ENCODE results near the gene BRAT1.
A peak's percentile ranks its signal among the peaks of the same experiment; 100 is the strongest.
"Not testable (repeated sequence)": the region's sequence is repeated elsewhere in the genome, so short reads cannot be mapped to it uniquely, and the experiment has no call there.

The BRAT1 gene

GRCh38 chr7:2583798-2584580, 28.7 kb upstream of the BRAT1 start:
- DNase-seq: no peak

- no peak for DNase-seq
These were observed 26.8 kb upstream of the BRAT1 start for GRCh38 chr7:2582006-2582735.

- DNase-seq: no peak
These were observed 25.3 kb upstream of the BRAT1 start for GRCh38 chr7:2580636-2581035.

- DNase-seq: no peak
These were observed 22.8 kb upstream of the BRAT1 start for GRCh38 chr7:2577914-2578680.

- no peak for DNase-seq
These were observed 21.6 kb upstream of the BRAT1 start for GRCh38 chr7:2576742-2577491.

GRCh38 chr7:2575733-2576340, 20.5 kb upstream of the BRAT1 start:
- DNase-seq: no peak

- no peak for DNase-seq
These were observed 19.9 kb upstream of the BRAT1 start for GRCh38 chr7:2575046-2575732.

- no peak for DNase-seq
These were observed 18.4 kb upstream of the BRAT1 start for GRCh38 chr7:2573761-2574160.

- peak; percentile 48 for DNase-seq
These were observed 16.9 kb upstream of the BRAT1 start for GRCh38 chr7:2572101-2572842.

- DNase-seq: no peak
These were observed 16.1 kb upstream of the BRAT1 start for GRCh38 chr7:2571409-2571808.

GRCh38 chr7:2570021-2570420, 14.7 kb upstream of the BRAT1 start:
- no peak for DNase-seq

- DNase-seq: no peak
These were observed 14.1 kb upstream of the BRAT1 start for GRCh38 chr7:2569421-2569820.

- no peak for DNase-seq
These were observed 13.3 kb upstream of the BRAT1 start for GRCh38 chr7:2568521-2569223.

GRCh38 chr7:2567679-2568278, 12.5 kb upstream of the BRAT1 start:
- DNase-seq: no peak

- DNase-seq: peak; percentile 25
These were observed 11.8 kb upstream of the BRAT1 start for GRCh38 chr7:2566890-2567678.

GRCh38 chr7:2566348-2566889, 11.1 kb upstream of the BRAT1 start:
- DNase-seq: no peak

GRCh38 chr7:2564970-2565540, 9.7 kb upstream of the BRAT1 start:
- no peak for DNase-seq

- DNase-seq: not testable (repeated sequence)
These were observed 8.6 kb upstream of the BRAT1 start for GRCh38 chr7:2563955-2564354.

Data from stimulated activated CD4-positive, alpha-beta T cell treated with anti-CD3 and anti-CD28 coated beads, Interleukin-15, amount 100 ng/mL, for 24 hours (primary cell).